ENCODE results near the gene CACNA1C. TPM values are rescaled to one million over a fixed set of nuclear protein-coding genes. Genes with fewer than 3 reads are reported as not detected.

Gene CACNA1C
- total RNA-seq, 4 donors from 2014 or later: 0.38 to 2.4 (median 1.4) TPM

GRCh38 chr12:2277492-2278155 lies 224.8 kb downstream of the CACNA1C start:
- 93 to 97% methylated on average over 6 of the region's 6 CpGs for WGBS, 2 donors

DNA sequence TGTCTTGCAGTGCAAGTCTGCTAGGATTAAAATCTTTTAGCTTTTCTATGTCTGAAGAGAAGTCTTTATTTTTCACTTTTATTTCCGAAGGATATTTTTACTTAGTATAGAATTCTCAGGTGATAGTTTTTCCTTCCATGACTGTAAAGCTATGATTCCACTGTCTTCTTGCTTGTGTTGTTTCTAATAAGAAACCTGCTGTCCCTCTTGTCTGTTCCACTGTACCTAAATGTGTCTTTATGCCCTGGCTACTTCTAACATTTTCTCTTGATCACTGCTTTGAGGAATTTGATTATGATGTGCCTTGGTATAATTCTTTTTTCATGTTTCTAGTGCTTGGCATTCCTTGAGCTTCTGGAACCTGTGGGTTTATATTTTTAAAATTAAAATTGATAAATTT lies 228.7 kb downstream of the CACNA1C start:
- TF ChIP-seq, protein P1, sequence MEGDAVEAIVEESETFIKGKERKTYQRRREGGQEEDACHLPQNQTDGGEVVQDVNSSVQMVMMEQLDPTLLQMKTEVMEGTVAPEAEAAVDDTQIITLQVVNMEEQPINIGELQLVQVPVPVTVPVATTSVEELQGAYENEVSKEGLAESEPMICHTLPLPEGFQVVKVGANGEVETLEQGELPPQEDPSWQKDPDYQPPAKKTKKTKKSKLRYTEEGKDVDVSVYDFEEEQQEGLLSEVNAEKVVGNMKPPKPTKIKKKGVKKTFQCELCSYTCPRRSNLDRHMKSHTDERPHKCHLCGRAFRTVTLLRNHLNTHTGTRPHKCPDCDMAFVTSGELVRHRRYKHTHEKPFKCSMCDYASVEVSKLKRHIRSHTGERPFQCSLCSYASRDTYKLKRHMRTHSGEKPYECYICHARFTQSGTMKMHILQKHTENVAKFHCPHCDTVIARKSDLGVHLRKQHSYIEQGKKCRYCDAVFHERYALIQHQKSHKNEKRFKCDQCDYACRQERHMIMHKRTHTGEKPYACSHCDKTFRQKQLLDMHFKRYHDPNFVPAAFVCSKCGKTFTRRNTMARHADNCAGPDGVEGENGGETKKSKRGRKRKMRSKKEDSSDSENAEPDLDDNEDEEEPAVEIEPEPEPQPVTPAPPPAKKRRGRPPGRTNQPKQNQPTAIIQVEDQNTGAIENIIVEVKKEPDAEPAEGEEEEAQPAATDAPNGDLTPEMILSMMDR (IDR thresholded peaks at IDR 0.05): no peak
- no peak for TF ChIP-seq POLR2A (IDR thresholded peaks at IDR 0.05)
- no peak for DNase-seq (ENCODE audit: low spot score in 2 of 2)
- no peak overlapping the region for H3K4me3 ChIP-seq (ENCODE audit: low read depth, poor library complexity, severe bottlenecking)
- 94 to 100% methylated on average over 1 of the region's 1 CpG for WGBS, 2 donors
- intact Hi-C loops (cut with DNase I; ENCODE audit: low total_unique reads): no loop called here

More at GRCh38 chr12:2277492-2278155, 224.8 kb downstream of the CACNA1C start:
- H3K4me3 ChIP-seq (ENCODE audit: low read depth, poor library complexity, severe bottlenecking): no peak overlapping the region
- intact Hi-C loops (cut with DNase I; ENCODE audit: low total_unique reads): no loop called here
- peak in 1 of 2 donors; percentile 28 for DNase-seq (ENCODE audit: low spot score in 2 of 2)
- TF ChIP-seq POLR2A (IDR thresholded peaks at IDR 0.05): no peak
- TF ChIP-seq, protein P1 (IDR thresholded peaks at IDR 0.05): no peak

GRCh38 chr12:2282318-2282717 lies 229.5 kb downstream of the CACNA1C start:
- 86 to 93% methylated on average over 6 of the region's 6 CpGs for WGBS, 2 donors
- DNase-seq (ENCODE audit: low spot score in 2 of 2): peak in 1 of 2 donors; percentile 20
- TF ChIP-seq POLR2A (IDR thresholded peaks at IDR 0.05): no peak
- intact Hi-C loops (cut with DNase I; ENCODE audit: low total_unique reads): no loop called here
- H3K4me3 ChIP-seq (ENCODE audit: low read depth, poor library complexity, severe bottlenecking): no peak overlapping the region

- intact Hi-C loops (cut with DNase I; ENCODE audit: low total_unique reads): no loop called here
- 66 to 67% methylated on average over 6 of the region's 6 CpGs for WGBS, 2 donors
Observed at GRCh38 chr12:2283480-2283879, 230.7 kb downstream of the CACNA1C start.

DNA sequence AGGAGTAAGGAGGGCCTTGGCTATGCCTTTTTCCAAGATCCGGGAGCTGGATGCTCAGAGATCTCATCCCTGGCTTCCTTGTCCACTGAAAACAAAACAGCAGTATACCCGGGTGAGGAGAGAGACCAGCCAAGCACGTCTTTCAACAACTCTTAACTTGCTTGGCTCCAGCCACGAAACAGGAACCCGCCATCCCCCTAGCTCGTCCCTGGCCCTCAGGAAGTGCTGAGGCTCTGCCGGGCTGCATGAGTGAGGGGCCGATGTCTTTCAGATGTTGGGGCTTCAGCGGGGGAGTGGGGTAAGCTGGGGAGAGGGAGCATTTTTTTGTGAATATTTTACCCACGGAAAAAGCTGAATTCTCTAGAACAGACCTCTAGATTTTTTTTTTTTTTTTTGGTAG lies 231.1 kb downstream of the CACNA1C start:
- H3K4me3 ChIP-seq (ENCODE audit: low read depth, poor library complexity, severe bottlenecking): no peak overlapping the region
- intact Hi-C loops (cut with DNase I; ENCODE audit: low total_unique reads): no loop called here
- TF ChIP-seq, protein P1 (IDR thresholded peaks at IDR 0.05): no peak
- TF ChIP-seq POLR2A (IDR thresholded peaks at IDR 0.05): no peak
- WGBS, 2 donors: 23 to 33% methylated on average over 10 of the region's 10 CpGs
- DNase-seq (ENCODE audit: low spot score in 2 of 2): peak in 1 of 2 donors; percentile 85

More at GRCh38 chr12:2283480-2283879, 230.7 kb downstream of the CACNA1C start:
- TF ChIP-seq POLR2A (IDR thresholded peaks at IDR 0.05): no peak
- TF ChIP-seq, protein P1 (IDR thresholded peaks at IDR 0.05): no peak
- no peak overlapping the region for H3K4me3 ChIP-seq (ENCODE audit: low read depth, poor library complexity, severe bottlenecking)
- peak in 1 of 2 donors; percentile 70 for DNase-seq (ENCODE audit: low spot score in 2 of 2)

DNA sequence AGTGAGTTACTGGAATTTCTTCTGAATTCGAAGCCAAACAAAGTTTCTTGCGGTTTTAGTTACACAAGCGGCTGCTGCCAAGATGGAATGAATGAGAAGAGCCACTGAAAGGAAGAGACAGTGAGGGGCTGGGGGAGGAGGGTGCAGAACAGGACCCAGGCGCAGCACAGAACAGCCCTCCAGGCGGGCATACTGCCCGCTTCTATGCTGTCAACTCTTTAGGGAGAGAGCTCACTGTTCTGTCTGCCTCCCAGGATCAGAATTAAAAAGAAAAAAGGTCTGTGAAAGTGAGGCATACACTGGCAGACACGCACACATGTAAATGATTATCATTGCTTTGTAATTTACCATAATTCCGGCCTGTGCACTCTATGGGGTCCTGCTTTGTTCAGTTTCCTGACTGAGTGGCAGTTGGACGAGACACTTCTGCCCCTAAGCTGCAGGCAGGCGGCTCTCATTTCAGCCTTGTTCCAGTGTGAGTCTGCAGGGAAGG lies 231.6 kb downstream of the CACNA1C start:
- intact Hi-C loops (cut with DNase I; ENCODE audit: low total_unique reads): no loop called here
- H3K4me3 ChIP-seq (ENCODE audit: low read depth, poor library complexity, severe bottlenecking): no peak overlapping the region
- 39 to 43% methylated on average over 10 of the region's 10 CpGs for WGBS, 2 donors
- TF ChIP-seq, protein P1 (IDR thresholded peaks at IDR 0.05): no peak
- TF ChIP-seq POLR2A (IDR thresholded peaks at IDR 0.05): no peak
- DNase-seq (ENCODE audit: low spot score in 2 of 2): peak in 1 of 2 donors; percentile 56
